ENCODE data around the gene DCLK2. TPM values are rescaled to one million over a fixed set of nuclear protein-coding genes. Genes with fewer than 3 reads are reported as not detected.

Gene DCLK2
- total and polyA plus RNA-seq, 2 of the 8 experiments (the other 6 are each of a cell fraction or from before 2014, with no cell fraction given), result 0.32 to 0.37 TPM

- peak; percentile 58; the same call in 1 of the 2 replicates for TF ChIP-seq EGR1 (IDR thresholded peaks at IDR 0.05; ENCODE audit: borderline replicate concordance, low read depth, low read length)
- TF ChIP-seq FOSL1 (IDR thresholded peaks at IDR 0.05; ENCODE audit: insufficient read depth, low read depth, low read length), result no peak
- TF ChIP-seq KDM5A (IDR thresholded peaks at IDR 0.05; ENCODE audit: low read length), result no peak
- TF ChIP-seq NRF1 (IDR thresholded peaks at IDR 0.05; ENCODE audit: low read depth, low read length), result no peak
- no peak for TF ChIP-seq CBX8 (IDR thresholded peaks at IDR 0.05; ENCODE audit: borderline replicate concordance, low read depth, low read length)
Observed at GRCh38 chr4:150078579-150079080, 385 bp downstream of the DCLK2 start (continued).
